MM.1S (cell line): Measurements from ENCODE around the gene MAP3K15.

Experiments used
- CTCF ChIP-seq: fragments of 300-600 bp; sonication (generic); IDR thresholded peaks from 2 replicates; pipeline ENCODE4 v1.5.1; 2016; ENCODE audit warnings: antibody characterized with exemption, low read length, mixed read lengths
- EZH2phosphoT487 ChIP-seq: fragments of 300-600 bp; sonication (generic); IDR thresholded peaks from 2 replicates; pipeline ENCODE4 v1.6.1; 2018; ENCODE audit warnings: antibody characterized with exemption, low read length

GRCh38 chrX:19560611-19561010 lies 45.3 kb upstream of the MAP3K15 start:
- TF ChIP-seq CTCF = no peak
- TF ChIP-seq EZH2phosphoT487 = no peak
